HG03460 (cell line): Measurements from ENCODE around the gene DTNB.

Experiments used
- ATAC-seq: cut with Tn5 transposase; IDR thresholded peaks from one replicate; pipeline ENCODE4 v1.9.1; 2021; ENCODE audit not compliant: unreplicated experiment

The DTNB gene

DNA sequence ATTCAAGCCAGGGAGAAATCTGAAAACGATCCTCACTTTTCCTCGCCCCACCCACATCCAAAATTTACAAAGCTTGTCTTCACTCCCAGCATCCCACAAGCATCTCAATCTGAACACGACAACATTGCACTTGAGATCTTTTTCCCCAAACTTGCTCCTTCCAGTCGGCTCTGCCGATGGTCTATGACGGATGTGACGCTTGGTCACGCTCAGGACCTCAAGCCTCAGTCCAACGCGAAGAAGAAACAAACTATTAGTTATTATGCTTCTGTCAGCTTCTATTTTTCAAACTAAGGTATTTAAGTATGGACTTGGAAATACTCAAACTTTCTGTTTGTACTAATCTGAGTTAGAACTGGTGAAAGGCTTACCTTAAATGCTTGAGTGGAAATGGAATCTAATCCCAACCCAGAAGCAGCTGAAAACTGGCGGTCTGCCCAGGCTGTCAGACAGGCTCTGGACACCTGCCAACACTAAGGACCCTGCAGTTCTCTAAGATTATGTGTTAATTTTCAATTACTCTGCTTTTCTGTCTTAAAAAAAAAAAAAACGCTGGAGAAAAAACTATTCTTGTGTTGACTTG, 199.5 kb downstream of the DTNB start:
- ATAC-seq, result no peak

DNA sequence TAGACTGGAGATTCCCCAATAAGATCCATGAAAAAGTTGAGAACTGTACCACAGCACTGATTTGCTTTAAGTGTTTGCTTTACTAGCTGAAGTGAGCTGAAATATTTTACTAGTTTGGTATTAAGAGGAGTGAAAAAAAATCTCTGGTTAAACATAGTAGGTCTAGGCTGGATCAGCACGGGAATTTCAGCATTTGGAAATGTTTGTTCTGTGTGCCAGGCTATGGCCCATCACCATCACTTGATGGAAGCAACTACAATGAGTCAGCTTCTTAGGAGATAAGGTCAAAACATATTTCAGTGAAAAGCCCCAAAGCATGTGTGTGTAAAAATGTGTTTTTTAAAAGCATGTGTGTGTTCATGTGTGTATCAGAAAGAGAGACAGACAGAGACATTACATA, 200.2 kb downstream of the DTNB start:
- ATAC-seq, result no peak

DNA sequence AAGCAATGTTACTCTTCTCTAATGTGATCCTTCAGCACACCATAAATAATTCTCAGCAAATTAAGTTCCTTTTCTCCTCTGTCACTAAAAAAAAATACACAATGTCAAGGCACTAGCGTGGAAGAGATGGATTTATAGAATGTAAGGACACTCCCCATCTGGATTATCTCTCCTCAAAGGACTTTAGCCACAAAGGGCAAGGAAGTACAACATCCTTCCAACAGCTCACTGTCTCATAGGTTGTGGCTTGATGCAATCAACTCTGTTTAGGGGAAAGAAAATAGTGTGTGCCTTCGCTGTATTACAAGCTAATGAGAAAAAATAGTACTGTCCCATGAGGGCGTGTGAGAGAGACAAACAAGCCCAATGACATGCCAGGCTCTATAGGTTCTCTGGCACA, 202.6 kb downstream of the DTNB start:
- no peak for ATAC-seq

DNA sequence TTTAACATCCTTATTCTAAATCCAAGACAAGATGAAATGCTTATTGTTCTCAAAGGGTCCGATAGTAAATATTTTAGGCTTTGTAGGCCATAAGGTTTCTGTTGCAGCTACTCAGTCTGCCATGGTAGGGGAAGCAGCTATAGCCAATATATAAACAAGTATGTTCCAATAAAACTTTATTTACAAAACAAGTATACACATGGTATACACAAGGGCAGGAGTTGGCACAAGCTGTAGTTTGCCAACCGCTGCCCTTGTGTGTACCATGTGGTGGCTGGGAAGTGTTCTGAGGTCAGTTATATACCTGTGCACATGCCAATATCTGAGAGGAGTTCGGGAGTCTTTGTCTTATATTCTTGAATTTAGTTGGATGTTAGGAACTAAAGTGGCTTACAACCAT, 205.6 kb downstream of the DTNB start:
- no peak for ATAC-seq

DNA sequence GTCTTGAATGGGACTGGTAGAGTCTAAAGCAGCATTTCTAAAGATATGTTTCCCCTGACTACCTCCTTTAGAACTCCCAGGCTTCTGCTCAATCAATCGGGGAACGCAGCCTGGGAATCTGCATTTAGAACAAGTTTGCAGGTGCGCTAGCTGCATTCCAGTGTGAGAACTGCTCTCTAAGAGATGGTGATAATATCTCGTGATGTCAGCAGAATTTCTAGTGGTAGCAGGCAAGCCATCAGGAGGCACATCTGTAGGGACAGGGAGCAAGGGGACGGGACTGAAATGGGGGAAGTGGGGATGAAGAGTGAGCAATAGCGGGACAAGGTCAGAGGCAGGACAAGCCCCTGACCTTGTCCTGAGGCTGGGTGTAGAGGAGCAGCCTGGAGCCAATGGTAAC, 211.4 kb downstream of the DTNB start:
- no peak for ATAC-seq

DNA sequence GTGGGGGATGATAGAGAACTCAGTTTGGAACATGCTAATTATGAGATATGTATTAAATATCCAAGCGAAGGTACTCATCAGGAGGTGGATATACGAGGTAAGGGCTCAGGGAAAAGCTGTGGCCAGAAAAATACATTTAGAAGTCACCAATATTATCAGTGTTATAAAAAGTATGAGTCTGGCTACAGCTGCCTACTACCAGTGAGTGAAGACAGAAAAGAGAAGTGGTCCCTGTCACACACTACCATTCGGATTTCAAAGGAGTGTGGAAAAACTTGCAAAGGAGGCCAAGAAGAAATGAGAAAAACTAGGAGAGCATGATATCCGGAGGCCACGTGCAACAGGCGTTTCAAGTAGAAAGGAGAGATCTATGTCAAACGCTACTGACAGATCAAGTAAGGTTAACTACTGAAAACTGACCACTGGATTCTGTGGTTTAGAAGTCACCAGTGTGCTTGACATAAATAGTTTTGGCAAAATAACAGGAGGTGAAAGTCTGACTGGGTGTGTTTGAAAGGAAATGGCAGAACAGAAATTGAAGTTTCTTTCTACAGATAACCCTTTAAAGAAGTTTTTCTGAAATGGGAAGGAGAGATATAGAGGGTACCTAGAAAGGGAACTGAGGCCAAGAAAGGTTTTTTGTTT, 213.0 kb downstream of the DTNB start:
- no peak for ATAC-seq

DNA sequence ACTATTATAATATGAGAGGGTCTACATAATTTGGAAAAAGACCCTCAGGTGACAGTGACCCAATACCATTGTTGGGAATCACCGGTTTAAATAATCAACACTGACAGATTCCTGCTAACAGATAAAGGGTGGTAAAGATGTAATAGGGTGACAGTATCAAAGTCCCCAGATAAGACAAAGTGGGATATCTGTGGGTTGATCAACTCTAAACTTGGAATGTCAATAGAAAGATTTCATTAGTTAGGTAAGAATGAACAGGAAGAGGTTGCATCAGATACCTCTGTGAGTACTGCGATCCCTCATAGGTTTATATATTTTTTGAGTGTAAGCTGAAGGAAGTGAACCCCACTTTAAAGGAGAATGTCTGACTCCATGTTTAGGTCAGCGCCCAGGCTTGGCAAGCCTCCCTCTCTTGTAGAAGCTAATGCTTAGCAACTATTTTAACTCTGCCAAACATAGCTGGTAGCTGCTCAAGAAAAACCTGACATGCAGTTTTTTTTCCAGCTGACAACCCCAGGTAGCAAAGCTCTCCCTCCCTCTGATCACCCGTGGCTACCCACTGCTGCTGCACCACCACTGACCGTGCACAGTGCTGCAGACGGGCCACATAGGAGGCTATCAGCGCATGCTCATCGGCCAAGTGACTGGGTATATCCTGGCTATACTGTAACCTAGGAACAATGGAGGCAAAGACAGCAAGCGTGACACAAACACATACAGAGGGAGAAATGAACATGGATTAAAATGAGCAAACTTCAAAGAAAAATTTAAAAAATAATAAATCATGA, 218.4 kb downstream of the DTNB start:
- no peak for ATAC-seq

DNA sequence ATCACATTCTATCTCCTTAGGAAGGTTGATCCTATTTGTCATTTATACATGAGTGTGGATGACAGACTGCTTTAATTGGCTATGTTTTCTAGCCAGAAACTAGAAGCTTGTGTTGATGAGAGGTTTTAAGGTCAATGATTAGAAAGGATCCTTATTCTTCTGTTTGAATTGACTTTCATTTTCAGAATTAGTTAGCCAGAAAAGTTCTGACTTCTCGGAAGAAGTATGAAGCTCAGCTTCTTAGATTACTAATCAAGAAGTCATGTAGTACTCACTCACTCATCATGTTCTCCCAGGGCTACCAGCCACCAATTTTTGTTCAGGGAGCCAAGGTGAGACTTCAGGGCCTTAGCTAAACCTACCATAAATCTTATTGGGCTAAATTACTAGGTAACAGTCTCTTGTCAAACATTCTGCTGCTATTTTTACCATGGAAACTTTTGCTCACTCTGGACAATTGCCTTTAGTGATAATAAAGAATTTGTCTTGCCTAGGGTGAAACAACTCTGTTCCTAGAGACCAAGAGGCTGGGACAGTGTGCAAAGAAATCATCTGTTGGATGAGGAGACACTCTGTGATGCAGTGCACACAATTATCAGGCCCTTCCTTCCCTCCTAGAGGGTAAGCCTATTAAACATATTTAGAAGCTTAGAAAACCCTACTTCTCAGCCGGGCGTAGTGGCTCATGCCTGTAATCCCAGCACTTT, 220.0 kb downstream of the DTNB start:
- ATAC-seq, result peak; percentile 80

DNA sequence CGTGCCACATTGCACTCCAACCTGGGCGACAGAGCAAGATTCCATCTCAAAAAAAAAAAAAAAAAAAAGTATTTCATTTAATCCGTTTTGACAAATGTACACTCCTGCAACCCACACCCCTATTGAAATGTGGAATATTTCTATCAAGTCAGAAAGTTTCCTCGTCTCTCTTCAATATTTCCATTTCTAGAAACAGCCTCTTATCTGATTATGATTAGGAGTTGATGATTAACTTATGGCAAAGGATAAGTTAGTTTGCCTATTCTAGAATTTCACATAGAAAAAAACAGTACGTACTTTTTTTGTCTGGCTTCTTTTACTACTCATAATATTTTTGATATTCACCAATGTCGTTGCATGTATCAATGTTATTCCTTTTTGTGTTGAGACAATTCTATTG, 224.6 kb downstream of the DTNB start:
- ATAC-seq, result no peak

DNA sequence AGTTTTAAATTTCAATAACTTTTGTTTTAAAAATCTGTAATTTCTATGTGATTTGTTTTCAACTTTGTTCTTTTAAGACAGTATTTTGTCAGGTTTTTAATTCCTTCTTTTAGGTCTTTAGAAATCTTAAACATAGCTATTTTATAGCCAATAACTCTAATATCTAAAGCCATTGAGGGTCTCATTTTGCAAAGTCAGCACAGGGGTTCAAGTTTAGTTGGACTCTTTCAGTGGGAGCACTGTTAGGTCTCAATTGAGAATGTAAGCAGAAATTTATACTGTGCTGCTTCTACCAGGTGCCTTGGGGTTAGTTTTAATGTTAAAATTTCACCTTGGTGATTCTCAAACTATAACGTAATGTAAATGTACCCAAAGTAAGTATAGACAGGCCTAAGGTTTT, 226.4 kb downstream of the DTNB start:
- ATAC-seq, result no peak

DNA sequence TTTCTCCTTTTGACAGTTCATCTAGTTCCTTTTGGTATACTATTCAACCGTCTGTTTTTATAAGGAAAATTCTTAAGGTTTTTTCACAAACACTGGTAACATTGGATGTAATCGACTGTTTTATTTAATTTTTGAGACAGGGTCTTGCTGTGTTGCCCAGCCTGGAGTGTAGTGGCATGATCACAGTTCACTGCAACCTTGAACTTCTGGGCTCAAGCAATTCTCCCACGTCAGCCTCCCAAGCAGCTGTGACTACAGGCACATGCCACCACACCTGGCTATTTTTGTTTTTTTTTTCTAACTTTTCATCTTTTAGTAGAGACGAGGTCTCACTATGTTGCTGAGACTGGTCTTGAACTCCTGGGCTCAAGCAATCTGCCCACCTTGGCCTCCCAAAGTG, 227.3 kb downstream of the DTNB start:
- ATAC-seq, result no peak

DNA sequence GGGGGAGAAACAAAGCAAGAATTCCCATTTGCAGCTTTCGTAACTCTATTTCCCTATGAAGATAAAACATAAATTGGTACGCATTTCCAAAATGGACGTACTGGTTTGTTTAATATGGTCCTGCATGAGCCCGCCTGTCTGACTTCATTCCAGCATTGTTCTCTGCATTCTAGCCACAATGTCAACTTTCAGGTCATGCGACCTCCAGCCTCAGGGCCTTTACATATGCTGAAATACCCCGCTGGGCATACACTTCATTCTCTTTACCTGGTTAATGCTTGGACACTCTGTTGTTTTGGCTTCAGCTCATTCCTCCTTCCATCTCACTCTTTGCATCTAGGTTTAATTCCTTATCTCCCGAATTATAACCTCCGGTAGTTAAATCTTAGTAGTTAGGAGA, 227.9 kb downstream of the DTNB start:
- ATAC-seq, result no peak

DNA sequence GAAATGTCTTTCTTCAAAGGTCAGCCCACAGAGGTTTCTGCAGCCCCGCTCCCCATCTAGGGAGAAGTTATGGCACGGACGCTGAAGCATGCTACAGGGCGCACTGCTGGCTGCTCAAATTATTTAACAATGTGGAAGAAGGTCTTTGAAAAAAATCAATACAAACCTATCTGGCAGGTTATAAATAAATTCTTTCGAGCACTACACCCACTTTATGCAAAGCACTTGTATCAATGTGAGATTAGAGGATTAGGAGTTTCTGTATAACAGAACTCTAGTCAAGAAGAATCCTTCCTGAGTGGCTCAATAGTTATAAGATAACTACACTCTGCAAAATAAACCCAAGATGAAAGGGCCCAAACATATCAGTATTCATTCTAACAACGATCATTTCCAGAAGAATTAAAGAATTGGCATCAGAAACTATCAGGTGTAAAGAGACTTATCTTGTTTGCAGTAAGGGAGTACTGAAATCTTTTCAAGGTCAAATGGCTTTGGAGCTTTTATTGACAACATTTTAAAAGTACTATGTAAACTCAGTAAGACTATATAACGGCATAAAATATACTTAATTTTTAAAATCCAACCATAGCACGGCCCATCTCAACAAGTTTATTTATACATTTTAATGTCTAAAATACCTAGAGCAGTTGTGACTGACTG, 228.6 kb downstream of the DTNB start:
- ATAC-seq, result no peak

DNA sequence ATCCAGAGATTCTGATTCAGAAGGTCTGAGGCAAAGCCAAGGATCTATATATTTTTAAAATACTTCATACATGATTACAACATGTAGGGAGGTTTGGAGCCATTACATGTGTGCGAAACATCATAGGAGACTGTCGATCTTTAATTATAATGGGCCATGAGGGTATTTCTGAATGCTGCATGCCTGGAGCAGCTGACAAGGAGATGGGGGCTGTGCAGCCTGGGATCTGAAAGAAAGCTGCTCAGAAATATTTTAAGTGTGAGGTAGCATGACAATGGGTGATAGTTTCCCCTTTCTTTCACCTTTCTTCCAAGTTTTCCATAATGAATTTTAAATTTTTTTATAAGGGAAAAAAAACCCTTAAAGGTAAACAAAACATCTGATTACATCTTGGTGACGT, 229.6 kb downstream of the DTNB start:
- ATAC-seq, result no peak

DNA sequence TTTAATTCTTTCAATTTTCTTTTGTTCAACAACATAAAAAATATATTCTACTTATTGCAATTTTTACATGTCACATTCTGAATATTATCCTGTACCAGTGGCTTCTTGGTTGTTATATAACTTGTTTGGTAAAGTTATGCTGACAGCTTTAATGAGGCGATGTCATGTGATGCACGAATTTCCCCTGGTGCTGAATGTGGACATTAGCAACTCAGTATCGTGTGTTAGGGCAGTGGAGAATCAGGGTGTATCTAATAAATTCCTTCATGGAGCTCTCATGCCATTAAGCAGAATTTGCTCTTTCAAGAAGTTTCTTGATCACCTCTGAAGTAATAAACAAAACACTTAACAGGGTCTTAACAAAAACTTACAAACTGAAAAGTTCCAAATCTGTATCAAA, 232.0 kb downstream of the DTNB start:
- no peak for ATAC-seq

DNA sequence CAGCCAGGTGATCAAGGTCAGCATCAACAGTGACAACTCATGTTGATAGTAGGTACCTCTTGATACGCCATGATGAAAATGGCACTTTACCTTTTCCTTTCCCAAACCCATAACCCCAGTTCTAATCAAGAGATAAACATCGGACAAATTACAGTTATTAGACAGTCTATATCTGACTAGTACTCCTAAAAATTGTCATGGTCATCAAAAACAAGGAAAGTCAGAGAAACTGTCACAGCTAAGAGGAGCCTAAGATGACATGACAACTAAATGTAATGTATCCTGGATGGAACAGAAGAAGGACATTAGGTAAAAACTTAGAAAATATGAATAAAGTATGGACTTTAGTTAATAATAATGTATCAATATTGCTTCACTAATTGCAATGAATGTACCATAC, 234.6 kb downstream of the DTNB start:
- no peak for ATAC-seq

DNA sequence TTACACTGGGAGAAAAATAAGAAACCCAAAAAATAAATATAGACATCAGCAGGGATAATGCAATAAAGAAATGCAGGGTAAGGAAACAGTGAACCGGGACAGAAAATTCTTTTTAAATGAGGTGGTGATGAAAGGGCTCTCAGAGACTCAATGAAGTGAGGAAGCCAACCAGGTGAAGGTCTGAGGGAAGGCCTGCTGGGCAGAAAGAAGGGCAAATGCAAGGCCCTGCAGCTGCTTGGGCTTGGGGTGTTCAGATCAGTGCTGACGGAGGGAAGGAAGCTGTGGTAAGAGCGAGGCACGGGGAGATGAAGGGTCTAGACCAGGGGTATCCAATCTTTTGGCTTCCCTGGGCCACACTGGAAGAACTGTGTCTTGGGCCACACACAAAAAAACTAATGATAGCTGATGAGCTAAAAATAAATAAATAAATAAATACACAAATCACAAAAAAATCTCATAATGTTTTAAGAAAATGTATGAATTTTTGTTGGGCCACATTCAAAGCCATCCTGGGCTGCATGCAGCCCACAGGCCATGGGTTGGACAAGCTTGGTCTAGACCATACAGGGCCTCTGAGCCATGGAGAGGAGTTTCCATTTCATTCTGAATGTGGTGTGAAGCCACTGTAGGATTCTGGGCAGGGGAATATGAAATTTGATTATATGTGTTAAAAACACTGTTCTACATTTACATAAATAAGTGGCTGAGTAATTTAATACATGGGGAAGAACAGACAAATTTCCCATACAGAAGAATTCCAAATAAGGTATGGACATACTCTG, 235.3 kb downstream of the DTNB start:
- ATAC-seq, result no peak

DNA sequence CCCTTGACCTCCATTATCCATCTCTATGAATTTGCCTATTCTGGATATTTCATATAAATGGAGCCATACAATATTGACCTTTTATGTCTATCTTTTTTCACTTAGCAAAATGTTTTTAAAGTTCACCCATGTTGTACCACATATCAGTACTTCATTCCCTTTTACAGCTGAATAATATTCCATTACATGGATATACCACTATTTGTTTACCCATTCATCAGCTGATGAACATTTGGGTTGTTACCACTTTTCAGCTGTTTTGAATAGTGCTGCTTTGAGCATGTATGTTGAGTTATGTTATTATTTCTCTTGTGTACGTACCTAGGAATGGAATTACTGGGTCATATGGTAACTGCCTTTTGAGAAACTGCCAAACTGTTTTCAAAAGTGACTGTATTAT, 238.0 kb downstream of the DTNB start:
- no peak for ATAC-seq

DNA sequence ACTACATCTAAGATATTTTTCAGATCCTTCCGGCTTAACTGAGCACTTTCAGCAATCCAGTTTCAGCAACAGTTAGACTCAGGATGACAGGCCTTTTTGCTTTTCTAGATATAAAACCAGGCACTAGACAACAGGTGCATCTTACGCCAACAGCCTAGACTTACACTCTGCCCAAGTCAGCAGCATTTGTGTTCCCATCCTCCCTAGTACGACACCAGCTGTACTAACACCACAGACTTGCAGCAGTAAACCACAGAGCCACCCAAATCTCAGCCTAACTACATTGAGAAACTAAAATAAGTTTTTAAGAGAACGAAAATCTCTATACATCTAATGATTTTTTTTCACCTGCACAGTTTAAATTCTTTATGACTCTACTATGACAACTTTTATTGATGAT, 241.8 kb downstream of the DTNB start:
- no peak for ATAC-seq

DNA sequence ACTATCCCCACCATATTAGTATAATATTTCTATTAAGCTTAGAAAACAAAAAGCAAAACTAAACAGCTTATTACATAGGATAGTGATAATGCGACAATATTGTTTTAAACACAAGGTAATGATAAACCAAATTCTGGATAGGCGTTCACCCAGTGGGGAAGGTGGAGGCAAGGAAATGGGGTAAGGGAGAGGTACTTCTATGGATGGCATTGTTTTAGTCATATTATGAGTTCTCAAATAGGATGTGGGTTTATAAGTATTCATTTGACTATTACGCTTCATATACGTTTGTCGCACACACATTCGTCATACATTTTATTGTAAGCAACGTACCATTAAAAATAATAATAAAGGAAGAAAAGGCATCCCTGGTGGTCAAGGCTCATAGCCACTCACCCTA, 242.8 kb downstream of the DTNB start:
- ATAC-seq, result no peak

DNA sequence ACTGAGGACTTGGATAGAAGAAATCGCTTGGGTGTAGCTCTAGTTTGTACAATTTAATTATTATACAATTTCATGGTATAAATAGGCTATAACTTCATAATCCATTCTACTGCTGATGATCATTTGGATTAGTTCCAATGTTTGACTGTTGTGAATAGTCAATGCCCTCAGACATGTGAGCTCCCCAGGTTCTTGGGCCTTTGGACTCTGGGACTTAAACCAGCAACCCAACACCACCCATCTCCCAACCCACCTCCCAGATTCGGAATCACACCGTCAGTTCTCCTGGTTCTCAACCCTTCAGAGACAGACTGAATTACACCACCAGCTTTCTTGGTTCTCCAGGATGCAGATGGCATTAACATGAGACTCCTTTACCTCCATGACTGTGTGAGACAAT, 247.1 kb downstream of the DTNB start:
- no peak for ATAC-seq
